ENCODE measurements around the gene SPINK2.

Gene SPINK2

GRCh38 chr4:56768316-56768715, 53.2 kb downstream of the SPINK2 start:
- H3K36me3 ChIP-seq (replicated peaks), result no peaks in the 10 kb centered on the region
- in situ Hi-C loops (cut with HindIII; ENCODE audit: low pct_ligation_motif_present, low sequenced_read_pairs), result no loop called here
- no peak for DNase-seq
- no peak overlapping the region for H3K4me3 ChIP-seq (ENCODE audit: low read depth, low read length)
- no peak overlapping the region for H3K27ac ChIP-seq
- TF ChIP-seq, protein P1, sequence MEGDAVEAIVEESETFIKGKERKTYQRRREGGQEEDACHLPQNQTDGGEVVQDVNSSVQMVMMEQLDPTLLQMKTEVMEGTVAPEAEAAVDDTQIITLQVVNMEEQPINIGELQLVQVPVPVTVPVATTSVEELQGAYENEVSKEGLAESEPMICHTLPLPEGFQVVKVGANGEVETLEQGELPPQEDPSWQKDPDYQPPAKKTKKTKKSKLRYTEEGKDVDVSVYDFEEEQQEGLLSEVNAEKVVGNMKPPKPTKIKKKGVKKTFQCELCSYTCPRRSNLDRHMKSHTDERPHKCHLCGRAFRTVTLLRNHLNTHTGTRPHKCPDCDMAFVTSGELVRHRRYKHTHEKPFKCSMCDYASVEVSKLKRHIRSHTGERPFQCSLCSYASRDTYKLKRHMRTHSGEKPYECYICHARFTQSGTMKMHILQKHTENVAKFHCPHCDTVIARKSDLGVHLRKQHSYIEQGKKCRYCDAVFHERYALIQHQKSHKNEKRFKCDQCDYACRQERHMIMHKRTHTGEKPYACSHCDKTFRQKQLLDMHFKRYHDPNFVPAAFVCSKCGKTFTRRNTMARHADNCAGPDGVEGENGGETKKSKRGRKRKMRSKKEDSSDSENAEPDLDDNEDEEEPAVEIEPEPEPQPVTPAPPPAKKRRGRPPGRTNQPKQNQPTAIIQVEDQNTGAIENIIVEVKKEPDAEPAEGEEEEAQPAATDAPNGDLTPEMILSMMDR (IDR thresholded peaks at IDR 0.05; ENCODE audit: low read depth, low read length, missing control alignments), result no peak
- no peaks in the 10 kb centered on the region for H3K27me3 ChIP-seq (replicated peaks)

DNA sequence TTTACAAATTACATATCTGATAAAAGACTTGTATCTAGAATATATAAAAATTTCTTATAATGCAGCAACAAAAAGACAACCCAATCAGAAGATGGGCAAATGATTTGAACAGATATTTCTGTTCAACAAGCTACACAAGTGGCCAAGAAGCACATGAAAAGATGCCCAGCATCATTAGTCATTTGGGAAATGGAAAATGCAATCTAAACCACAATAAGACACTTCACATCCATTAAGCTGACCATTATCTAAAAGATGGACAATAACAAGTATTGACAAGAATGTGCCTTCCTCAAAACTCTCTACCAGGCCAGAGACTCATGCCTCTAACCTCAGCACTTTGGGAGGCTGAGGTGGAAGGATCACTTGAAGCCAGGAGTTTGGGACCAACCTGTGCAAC, 53.9 kb downstream of the SPINK2 start:
- Histone ChIP-seq H3K36me3 (replicated peaks) (no peaks in the 10 kb centered on the region), H3K27ac (no peak overlapping the region), H3K4me3 (ENCODE audit: low read depth, low read length) (no peak overlapping the region), H3K27me3 (replicated peaks) (no peaks in the 10 kb centered on the region)
- in situ Hi-C loops (cut with HindIII; ENCODE audit: low pct_ligation_motif_present, low sequenced_read_pairs), result no loop called here
- DNase-seq, result no peak
- TF ChIP-seq, protein P1 (IDR thresholded peaks at IDR 0.05; ENCODE audit: low read depth, low read length, missing control alignments), result no peak

DNA sequence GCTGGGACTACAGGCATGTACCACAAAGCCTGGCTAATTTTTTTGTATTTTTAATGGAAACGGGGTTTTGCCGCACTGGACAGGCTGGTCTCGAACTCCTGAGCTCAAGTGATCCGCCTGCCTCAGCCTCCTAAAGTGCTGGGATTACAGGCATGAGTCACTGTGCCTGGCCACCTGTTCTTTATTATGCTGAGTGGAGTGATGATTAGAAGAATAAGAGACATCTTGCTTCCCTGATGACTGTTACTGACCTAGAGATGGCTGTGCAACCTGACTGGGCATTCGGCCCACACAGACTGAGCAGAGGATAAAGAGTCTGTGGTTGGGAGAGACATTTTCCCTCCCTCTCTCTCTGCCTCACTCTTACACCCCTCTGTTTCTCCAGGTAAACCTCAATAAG, 56.7 kb downstream of the SPINK2 start:
- H3K36me3 ChIP-seq (replicated peaks), result no peaks in the 10 kb centered on the region
- no peak for DNase-seq
- H3K27me3 ChIP-seq (replicated peaks), result no peaks in the 10 kb centered on the region
- no peak overlapping the region for H3K4me3 ChIP-seq (ENCODE audit: low read depth, low read length)
- TF ChIP-seq, protein P1 (IDR thresholded peaks at IDR 0.05; ENCODE audit: low read depth, low read length, missing control alignments), result no peak
- no peak overlapping the region for H3K27ac ChIP-seq
- in situ Hi-C loops (cut with HindIII; ENCODE audit: low pct_ligation_motif_present, low sequenced_read_pairs), result no loop called here

DNA sequence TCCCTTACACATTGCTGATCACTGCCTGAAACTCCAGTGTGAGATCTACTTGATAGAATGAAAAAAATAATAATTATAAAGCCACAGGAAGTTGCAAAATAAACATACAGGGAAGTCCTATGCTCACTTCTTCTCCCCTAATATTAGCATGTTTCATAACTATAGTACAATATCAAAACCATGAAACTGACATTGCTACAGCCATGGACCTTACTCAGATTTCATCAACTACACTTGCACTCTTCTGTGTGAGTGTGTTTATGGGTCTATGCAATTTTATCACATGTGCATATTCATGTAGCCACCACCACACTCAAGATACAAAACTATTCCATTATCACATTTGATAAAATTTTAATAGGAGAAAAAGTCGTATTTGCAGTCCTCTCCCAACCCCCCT, 57.3 kb downstream of the SPINK2 start:
- no peak for DNase-seq
- TF ChIP-seq, protein P1 (IDR thresholded peaks at IDR 0.05; ENCODE audit: low read depth, low read length, missing control alignments), result no peak
- H3K27ac ChIP-seq, result no peak overlapping the region
- H3K27me3 ChIP-seq (replicated peaks), result no peaks in the 10 kb centered on the region
- no peak overlapping the region for H3K4me3 ChIP-seq (ENCODE audit: low read depth, low read length)
- in situ Hi-C loops (cut with HindIII; ENCODE audit: low pct_ligation_motif_present, low sequenced_read_pairs), result no loop called here
- H3K36me3 ChIP-seq (replicated peaks), result no peaks in the 10 kb centered on the region

DNA sequence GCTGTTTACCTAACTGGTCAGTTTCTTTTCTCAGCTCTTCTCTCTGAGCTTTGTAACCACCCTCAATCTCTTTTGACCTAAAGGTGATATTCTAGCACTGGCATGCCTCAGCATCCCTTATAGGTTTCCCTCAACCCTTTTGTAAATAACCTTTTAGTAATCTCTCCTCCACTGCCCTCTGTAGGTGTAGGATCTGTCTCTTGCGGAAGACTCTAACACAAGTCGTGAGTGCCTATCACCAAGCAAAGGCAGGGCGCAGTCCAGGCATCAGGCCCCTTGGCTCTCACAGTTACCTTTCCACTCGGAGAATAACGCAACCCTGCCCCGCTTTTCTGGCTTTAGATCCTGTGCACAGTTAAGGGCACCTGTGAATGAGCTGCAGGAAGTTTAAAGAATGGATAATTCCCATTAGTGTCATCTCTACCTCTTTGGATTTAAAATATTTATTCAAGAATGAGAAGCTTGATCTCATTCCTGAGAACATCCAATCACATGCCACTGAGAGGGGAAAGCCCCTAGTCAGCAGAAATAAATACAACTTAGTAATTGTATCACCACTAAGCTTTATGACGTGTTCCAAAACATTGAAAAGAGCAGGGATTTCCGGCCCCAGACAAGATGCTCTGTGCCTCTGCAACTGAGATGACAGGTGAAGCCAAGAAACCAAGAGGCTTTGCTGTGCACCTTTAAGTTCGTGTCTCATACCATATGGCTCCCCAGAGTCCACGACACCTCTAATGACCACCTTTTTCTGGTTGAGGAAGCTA, 58.8 kb downstream of the SPINK2 start:
- no peak overlapping the region for H3K4me3 ChIP-seq (ENCODE audit: low read depth, low read length)
- no peaks in the 10 kb centered on the region for H3K27me3 ChIP-seq (replicated peaks)
- no peak overlapping the region for H3K27ac ChIP-seq
- H3K36me3 ChIP-seq (replicated peaks), result no peaks in the 10 kb centered on the region
- in situ Hi-C loops (cut with HindIII; ENCODE audit: low pct_ligation_motif_present, low sequenced_read_pairs), result no loop called here
- TF ChIP-seq, protein P1 (IDR thresholded peaks at IDR 0.05; ENCODE audit: low read depth, low read length, missing control alignments), result no peak
- DNase-seq, result no peak

- in situ Hi-C loops (cut with HindIII; ENCODE audit: low pct_ligation_motif_present, low sequenced_read_pairs), result no loop called here
- DNase-seq, result no peak
- H3K27ac ChIP-seq, result no peak overlapping the region
These were observed 61.3 kb downstream of the SPINK2 start for GRCh38 chr4:56760183-56760582.

More at GRCh38 chr4:56760183-56760582, 61.3 kb downstream of the SPINK2 start:
- H3K27me3 ChIP-seq (replicated peaks), result no peaks in the 10 kb centered on the region
- H3K36me3 ChIP-seq (replicated peaks), result no peaks in the 10 kb centered on the region
- H3K4me3 ChIP-seq (ENCODE audit: low read depth, low read length), result no peak overlapping the region
- TF ChIP-seq, protein P1 (IDR thresholded peaks at IDR 0.05; ENCODE audit: low read depth, low read length, missing control alignments), result no peak

Measured in brain microvascular endothelial cell (primary cell).